ENCODE measurements around the gene LRBA. TPM values are rescaled to one million over a fixed set of nuclear protein-coding genes. Genes with fewer than 3 reads are reported as not detected.

The LRBA gene
- total RNA-seq, 1 experiment from 2014 or later: 69.1 TPM

DNA sequence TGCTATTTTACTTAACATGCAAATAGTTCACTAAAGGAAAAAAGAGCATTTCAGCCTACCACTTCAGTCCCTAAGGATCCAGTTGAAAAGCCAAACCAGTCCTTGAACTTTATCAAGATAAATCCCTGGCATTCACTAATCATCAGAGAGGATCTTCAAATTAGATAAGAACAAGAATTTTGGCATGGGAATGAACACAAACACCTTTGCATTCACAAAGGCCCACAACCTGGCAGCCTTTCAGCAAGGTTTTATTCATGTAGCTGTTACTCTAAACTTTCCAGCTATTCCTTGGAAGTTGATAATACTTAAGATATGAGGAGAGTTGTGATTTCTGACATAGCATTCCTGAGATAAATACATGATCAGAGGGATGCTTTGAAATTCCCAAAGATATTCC lies 193.4 kb downstream of the LRBA start:
- Mint-ChIP-seq H3K4me1 (peaks cover 7% of the 10 kb centered on the region), H3K27ac (no peak overlapping the region), H3K4me3 (no peak overlapping the region), H3K9me3 (no peaks in the 10 kb centered on the region), H3K36me3 (peaks cover 18% of the 10 kb centered on the region), H3K27me3 (ENCODE audit: low read depth) (no peaks in the 10 kb centered on the region)
- ATAC-seq: no peak
- ChIA-PET CTCF (no interaction called here), POLR2A (no interaction called here)
- no peak for DNase-seq (ENCODE audit: low spot score)
- TF ChIP-seq TP53 (CRISPR knock-in tag; IDR thresholded peaks at IDR 0.05): no peak
- TF ChIP-seq, protein P1, sequence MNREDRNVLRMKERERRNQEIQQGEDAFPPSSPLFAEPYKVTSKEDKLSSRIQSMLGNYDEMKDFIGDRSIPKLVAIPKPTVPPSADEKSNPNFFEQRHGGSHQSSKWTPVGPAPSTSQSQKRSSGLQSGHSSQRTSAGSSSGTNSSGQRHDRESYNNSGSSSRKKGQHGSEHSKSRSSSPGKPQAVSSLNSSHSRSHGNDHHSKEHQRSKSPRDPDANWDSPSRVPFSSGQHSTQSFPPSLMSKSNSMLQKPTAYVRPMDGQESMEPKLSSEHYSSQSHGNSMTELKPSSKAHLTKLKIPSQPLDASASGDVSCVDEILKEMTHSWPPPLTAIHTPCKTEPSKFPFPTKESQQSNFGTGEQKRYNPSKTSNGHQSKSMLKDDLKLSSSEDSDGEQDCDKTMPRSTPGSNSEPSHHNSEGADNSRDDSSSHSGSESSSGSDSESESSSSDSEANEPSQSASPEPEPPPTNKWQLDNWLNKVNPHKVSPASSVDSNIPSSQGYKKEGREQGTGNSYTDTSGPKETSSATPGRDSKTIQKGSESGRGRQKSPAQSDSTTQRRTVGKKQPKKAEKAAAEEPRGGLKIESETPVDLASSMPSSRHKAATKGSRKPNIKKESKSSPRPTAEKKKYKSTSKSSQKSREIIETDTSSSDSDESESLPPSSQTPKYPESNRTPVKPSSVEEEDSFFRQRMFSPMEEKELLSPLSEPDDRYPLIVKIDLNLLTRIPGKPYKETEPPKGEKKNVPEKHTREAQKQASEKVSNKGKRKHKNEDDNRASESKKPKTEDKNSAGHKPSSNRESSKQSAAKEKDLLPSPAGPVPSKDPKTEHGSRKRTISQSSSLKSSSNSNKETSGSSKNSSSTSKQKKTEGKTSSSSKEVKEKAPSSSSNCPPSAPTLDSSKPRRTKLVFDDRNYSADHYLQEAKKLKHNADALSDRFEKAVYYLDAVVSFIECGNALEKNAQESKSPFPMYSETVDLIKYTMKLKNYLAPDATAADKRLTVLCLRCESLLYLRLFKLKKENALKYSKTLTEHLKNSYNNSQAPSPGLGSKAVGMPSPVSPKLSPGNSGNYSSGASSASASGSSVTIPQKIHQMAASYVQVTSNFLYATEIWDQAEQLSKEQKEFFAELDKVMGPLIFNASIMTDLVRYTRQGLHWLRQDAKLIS (CRISPR knock-in tag; IDR thresholded peaks at IDR 0.05; ENCODE audit: borderline replicate concordance): no peak
- no peak for TF ChIP-seq EMX1 (CRISPR knock-in tag; IDR thresholded peaks at IDR 0.05)
- no peak for TF ChIP-seq ZNF281 (CRISPR knock-in tag; IDR thresholded peaks at IDR 0.05)
- TF ChIP-seq FOXJ3 (CRISPR knock-in tag; IDR thresholded peaks at IDR 0.05; ENCODE audit: borderline replicate concordance): no peak
- TF ChIP-seq ZMAT4 (CRISPR knock-in tag; IDR thresholded peaks at IDR 0.05): no peak
- no peak for TF ChIP-seq ESRRA (CRISPR knock-in tag; IDR thresholded peaks at IDR 0.05; ENCODE audit: borderline replicate concordance)
- no peak for TF ChIP-seq FOXP1 (CRISPR knock-in tag; IDR thresholded peaks at IDR 0.05; ENCODE audit: borderline replicate concordance)
- no peak for TF ChIP-seq KAT7 (CRISPR knock-in tag; IDR thresholded peaks at IDR 0.05; ENCODE audit: borderline replicate concordance)
- TF ChIP-seq, protein P2, sequence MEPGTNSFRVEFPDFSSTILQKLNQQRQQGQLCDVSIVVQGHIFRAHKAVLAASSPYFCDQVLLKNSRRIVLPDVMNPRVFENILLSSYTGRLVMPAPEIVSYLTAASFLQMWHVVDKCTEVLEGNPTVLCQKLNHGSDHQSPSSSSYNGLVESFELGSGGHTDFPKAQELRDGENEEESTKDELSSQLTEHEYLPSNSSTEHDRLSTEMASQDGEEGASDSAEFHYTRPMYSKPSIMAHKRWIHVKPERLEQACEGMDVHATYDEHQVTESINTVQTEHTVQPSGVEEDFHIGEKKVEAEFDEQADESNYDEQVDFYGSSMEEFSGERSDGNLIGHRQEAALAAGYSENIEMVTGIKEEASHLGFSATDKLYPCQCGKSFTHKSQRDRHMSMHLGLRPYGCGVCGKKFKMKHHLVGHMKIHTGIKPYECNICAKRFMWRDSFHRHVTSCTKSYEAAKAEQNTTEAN (CRISPR knock-in tag; IDR thresholded peaks at IDR 0.05): no peak
- no peak for TF ChIP-seq ATF2 (CRISPR knock-in tag; IDR thresholded peaks at IDR 0.05; ENCODE audit: borderline replicate concordance, low read depth)
- no peak for TF ChIP-seq ZNF317 (CRISPR knock-in tag; IDR thresholded peaks at IDR 0.05; ENCODE audit: borderline replicate concordance, low read depth)
- no peak for TF ChIP-seq PRRX2 (CRISPR knock-in tag; IDR thresholded peaks at IDR 0.05)
- no peak for TF ChIP-seq JAZF1 (CRISPR knock-in tag; IDR thresholded peaks at IDR 0.05)

- CTCF ChIA-PET: no interaction called here
- ATAC-seq (no peak), DNase-seq (ENCODE audit: low spot score) (no peak)
- no peak for TF ChIP-seq TEAD4 (CRISPR knock-in tag; IDR thresholded peaks at IDR 0.05)
- TF ChIP-seq, protein P3, sequence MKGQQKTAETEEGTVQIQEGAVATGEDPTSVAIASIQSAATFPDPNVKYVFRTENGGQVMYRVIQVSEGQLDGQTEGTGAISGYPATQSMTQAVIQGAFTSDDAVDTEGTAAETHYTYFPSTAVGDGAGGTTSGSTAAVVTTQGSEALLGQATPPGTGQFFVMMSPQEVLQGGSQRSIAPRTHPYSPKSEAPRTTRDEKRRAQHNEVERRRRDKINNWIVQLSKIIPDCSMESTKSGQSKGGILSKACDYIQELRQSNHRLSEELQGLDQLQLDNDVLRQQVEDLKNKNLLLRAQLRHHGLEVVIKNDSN (CRISPR knock-in tag; IDR thresholded peaks at IDR 0.05): no peak
- TF ChIP-seq, protein P4, sequence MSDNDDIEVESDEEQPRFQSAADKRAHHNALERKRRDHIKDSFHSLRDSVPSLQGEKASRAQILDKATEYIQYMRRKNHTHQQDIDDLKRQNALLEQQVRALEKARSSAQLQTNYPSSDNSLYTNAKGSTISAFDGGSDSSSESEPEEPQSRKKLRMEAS (CRISPR knock-in tag; IDR thresholded peaks at IDR 0.05): no peak
- no peak for TF ChIP-seq ZNF281 (CRISPR knock-in tag; IDR thresholded peaks at IDR 0.05)
- peaks cover 7% of the 10 kb centered on the region for H3K4me1 Mint-ChIP-seq
- no peaks in the 10 kb centered on the region for H3K27me3 Mint-ChIP-seq (ENCODE audit: low read depth)
- H3K9me3 Mint-ChIP-seq: no peaks in the 10 kb centered on the region
- POLR2A ChIA-PET: no interaction called here
- no peak overlapping the region for H3K4me3 Mint-ChIP-seq
- peaks cover 9% of the 10 kb centered on the region for H3K36me3 Mint-ChIP-seq
- no peak overlapping the region for H3K27ac Mint-ChIP-seq
Observed at GRCh38 chr4:150820409-150820808, 194.7 kb downstream of the LRBA start.
